ENCODE results near the gene NECTIN2. TPM values are rescaled to one million over a fixed set of nuclear protein-coding genes. Genes with fewer than 3 reads are reported as not detected.
"Not testable (repeated sequence)": the region's sequence is repeated elsewhere in the genome, so short reads cannot be mapped to it uniquely, and the experiment has no call there.

NECTIN2 gene
- total RNA-seq, 1 donor from 2014 or later = 264 TPM

DNA sequence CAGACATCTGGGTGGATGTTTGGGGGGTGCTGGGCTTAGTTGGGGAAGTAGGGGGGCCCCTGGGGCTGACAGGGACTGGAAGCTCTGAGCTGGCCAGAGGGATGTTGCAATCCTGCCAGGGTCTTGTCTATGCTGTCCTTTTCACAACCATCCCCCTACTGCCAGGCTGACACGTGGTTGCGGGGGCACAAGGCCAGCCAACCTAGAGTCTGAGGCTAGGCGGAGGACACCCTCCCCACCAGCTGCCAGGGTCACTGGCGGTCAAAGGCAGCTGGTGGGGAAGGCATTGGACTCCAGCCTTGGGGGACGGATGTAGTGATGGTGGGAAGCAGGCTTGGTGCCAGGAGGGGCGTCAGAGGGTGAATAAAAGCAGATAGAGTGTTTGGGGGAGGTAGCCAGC lies 66.8 kb downstream of the NECTIN2 start:
- DNase-seq (ENCODE audit: low read depth) = no peak
- no peak for TF ChIP-seq CTCF (conservative IDR thresholded peaks at IDR 0.05; ENCODE audit: low read depth, low read length)
- no peak overlapping the region for H3K4me3 ChIP-seq (ENCODE audit: low read depth, low read length)

- peak overlapping the region; percentile 63 for H3K4me3 ChIP-seq (ENCODE audit: low read depth, low read length)
- DNase-seq (ENCODE audit: low read depth) = not testable (repeated sequence)
Observed at GRCh38 chr19:44913512-44914432, 67.7 kb downstream of the NECTIN2 start.

- peak within 1 kb of the TSS; percentile 63 for H3K4me3 ChIP-seq (ENCODE audit: low read depth, low read length)
- DNase-seq (ENCODE audit: low read depth) = not testable (repeated sequence)
Observed at GRCh38 chr19:44914433-44915206, 68.5 kb downstream of the NECTIN2 start, which contains the start of gene APOC1. Gene APOC1 (plus strand): TSS chr19:44914608. CDS start chr19:44914892, 284 bp downstream.

GRCh38 chr19:44924243-44924725 lies 78.2 kb downstream of the NECTIN2 start:
- no peak for DNase-seq (ENCODE audit: low read depth)
- TF ChIP-seq CTCF (conservative IDR thresholded peaks at IDR 0.05; ENCODE audit: low read depth, low read length) = no peak
- H3K4me3 ChIP-seq (ENCODE audit: low read depth, low read length) = no peak overlapping the region

- no peak for TF ChIP-seq CTCF (conservative IDR thresholded peaks at IDR 0.05; ENCODE audit: low read depth, low read length)
- H3K4me3 ChIP-seq (ENCODE audit: low read depth, low read length) = no peak overlapping the region
- DNase-seq (ENCODE audit: low read depth) = no peak
Observed at GRCh38 chr19:44925114-44925891, 79.2 kb downstream of the NECTIN2 start.

GRCh38 chr19:44926245-44927077 lies 80.4 kb downstream of the NECTIN2 start:
- peak overlapping the region; percentile 30 for H3K4me3 ChIP-seq (ENCODE audit: low read depth, low read length)
- not testable (repeated sequence) for DNase-seq (ENCODE audit: low read depth)

DNA sequence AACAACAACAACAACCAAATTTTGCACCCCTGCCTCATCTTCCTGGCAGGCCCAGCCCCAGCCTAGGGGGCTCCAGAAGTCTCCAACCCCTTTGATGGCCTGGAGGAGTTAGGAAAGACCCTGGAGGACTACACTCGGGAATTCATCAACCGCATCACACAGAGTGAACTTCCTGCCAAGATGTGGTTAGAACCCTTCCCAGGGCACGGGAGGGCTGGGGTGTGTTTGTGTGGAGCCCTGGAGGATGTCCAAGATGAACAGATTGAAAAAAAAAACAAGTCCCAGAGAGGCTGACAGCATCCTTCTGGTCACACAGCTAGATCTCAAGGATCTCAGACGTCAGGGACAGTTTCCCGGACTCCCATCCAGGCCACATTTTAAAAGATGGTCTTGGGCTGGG lies 81.6 kb downstream of the NECTIN2 start:
- DNase-seq (ENCODE audit: low read depth) = no peak
- no peak for TF ChIP-seq CTCF (conservative IDR thresholded peaks at IDR 0.05; ENCODE audit: low read depth, low read length)
- no peak overlapping the region for H3K4me3 ChIP-seq (ENCODE audit: low read depth, low read length)

Measured in epithelial cell of proximal tubule (primary cell).